ENCODE measurements around the gene COL15A1. TPM values are rescaled to one million over a fixed set of nuclear protein-coding genes. Genes with fewer than 3 reads are reported as not detected.

The COL15A1 gene
- total and polyA plus RNA-seq, 2 of the 8 experiments (the other 6 are each of a cell fraction or from before 2014, with no cell fraction given) = 0.12 to 0.15 TPM

- no peak for TF ChIP-seq HDAC2 (IDR thresholded peaks at IDR 0.05; ENCODE audit: borderline replicate concordance in 1 of 2, low read depth in 2 of 2, low read length in 2 of 2)
Measured at GRCh38 chr9:99027443-99027842, 83.7 kb downstream of the COL15A1 start (continued).

Data from H1 (cell line).